GM19395 (cell line): Measurements from ENCODE around the gene PRKCG.
"Not testable (repeated sequence)": the region's sequence is repeated elsewhere in the genome, so short reads cannot be mapped to it uniquely, and the experiment has no call there.

Experiments
- ATAC-seq: cut with Tn5 transposase; IDR thresholded peaks from one replicate; pipeline ENCODE4 v1.9.1; 2021; ENCODE audit warnings: mild to moderate bottlenecking, moderate library complexity; ENCODE audit not compliant: unreplicated experiment

PRKCG gene

DNA sequence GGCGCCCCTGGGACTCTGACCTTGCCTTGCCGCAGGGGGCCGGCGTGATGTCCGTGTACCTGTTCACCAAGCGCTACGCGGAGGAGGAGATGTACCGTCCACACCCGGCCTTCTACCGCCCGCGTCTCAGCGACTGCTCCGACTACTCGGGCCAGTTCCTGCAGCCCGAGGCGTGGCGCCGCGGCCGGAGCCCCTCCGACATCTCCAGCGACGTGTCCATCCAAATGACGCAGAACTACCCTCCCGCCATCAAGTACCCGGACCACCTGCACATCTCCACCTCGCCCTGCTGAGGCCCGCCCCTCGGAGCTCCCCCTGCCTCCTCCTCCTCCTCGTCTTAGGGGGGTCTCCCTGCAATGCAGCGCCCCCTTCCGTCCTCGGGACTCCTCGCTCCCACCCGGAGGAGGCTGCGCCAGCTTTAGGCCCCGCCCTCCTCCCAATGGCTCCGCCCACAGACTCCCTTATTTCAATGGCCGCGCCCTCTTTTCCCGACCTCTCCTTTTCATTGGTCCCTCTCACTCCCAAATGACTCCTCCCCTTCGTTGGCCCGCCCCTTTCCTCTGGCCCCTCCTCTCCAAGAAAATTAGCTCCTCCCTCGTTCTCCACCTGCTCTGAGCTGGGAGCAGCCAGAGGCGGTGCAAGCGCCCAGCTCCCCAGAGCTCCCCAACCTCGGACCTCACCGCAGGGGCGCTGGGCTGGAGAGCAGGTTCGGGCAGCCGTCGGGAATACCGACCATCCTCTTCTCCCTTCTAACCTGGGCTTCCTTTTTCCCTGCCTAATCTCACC lies 60.2 kb downstream of the PRKCG start:
- ATAC-seq = no peak

DNA sequence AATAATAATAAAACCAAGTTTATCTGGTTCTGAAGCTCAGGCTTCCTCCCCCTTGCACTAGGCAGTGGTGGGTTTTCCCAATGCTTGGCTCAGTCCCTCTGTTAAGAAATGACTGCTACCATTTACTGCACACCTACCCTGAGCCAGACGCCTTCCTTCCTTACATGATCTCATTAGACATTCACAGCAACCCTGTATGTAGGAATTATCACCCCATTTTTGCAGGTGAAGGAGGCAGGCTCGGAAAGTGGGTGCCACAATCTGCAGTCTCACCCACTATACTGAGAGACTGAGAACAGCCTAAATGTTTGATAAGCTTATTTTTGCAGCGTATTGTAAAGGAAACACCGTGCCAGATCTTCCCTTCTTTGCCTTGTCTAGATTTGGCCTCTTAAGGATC lies 62.4 kb downstream of the PRKCG start:
- no peak for ATAC-seq

DNA sequence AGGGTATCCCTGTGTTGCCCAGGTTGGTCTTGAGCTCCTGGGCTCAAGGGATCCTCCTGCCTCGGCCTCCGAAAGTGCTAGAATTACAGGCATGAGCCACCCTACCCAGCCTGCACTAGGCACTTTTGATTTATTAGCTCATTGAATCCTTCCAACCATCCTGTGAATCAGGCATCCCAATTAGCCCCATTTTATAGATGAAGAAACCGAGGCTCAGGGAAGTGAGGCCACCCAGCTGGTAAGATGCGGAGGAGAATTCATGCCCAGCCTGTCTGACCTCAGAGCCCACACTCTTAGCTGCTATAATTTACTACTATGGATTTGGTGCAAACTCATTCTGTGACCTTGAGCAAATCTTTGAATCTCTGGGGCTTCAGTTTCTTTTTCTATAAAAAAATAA lies 62.9 kb downstream of the PRKCG start:
- ATAC-seq = no peak

DNA sequence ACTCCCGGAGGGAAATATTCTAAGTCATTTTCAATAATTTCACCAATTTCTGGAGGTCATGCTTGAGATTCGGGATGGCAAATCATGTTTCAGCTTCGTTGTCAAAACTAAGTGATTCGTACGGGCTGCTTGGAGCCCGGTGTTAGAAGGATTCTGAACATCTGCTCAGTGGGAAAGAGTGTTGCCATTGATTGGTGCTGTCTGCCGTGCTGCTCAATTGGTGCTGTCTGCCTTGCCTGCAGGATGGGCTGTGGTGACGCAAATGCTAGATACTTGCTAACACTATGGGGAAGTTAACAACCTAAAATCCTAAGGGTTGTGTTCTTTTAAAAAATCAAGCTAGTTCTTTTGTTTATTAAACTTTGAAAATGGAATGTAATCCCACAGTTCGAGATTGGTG lies 63.4 kb downstream of the PRKCG start:
- no peak for ATAC-seq

DNA sequence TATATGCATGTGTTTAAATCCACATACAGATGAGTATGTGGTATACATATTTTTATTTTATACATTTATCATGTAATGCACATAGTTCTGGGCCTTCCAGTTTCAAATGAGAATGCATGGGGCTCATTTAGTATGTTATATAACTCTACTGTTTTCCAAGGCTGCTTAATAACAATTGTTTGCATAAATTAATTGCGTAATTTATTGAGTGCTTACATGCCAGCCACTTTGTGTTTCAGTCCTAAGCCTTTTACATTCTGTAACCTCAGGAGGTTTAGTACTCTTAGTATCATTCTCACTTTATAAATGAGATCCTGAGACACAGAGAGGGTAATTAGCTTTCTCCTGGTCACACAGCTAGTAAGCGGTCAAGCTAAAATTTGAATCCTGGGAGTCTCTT lies 64.0 kb downstream of the PRKCG start:
- no peak for ATAC-seq

DNA sequence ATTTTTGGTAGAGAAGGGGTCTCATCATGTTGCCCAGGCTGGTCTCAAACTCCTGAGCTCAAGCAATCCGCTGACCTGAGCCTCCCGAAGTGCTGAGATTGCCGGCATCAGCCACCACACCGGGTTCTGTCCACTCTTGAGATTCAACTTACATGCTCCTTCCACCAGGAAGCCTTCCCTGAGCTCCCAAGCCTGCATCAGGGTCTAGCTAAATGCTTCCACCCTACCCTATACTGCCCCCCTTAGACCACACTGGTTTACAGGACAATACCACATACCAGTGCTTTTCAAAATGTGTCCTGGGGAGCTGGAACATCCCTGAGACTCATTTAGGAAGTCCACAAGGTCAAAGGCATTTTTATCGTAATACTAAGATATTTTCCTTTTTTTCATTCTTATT lies 65.6 kb downstream of the PRKCG start:
- ATAC-seq = no peak

DNA sequence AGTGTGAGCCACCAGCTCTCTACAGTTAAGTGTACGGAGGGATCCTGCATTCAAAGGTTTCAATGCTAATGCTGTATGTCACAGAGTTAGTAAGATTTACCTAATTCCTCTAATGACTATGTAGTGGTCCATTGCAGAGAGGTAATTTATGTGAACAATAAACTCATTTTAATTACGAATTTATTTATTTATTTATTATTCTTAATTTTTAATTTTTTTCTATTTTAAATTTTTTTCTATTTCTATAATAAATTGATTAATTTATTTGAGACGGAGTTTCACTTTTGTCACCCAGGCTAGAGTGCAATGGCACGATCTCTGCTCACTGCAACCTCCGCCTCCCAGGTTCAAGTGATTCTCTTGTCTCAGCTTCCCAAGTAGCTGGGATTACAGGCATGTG lies 66.6 kb downstream of the PRKCG start:
- ATAC-seq = not testable (repeated sequence)

DNA sequence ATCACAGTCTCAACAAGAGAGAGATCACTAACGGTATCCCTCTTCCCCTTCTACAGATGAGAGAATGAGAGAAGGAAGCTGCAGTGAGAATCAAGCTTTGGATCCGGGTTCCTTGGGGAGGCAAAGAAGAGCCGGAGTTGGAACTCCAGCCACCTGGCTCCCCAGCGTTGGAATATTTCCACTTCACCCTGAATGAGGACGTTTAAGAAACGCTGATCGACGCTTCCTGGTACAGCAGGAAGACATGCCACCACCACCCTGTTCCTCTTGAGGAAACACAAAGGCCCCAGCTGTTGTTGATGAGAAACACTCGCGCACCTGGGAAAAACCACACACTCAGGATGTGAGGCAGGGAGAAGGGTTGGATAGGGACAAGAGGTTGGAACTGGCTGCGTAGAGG lies 69.4 kb downstream of the PRKCG start:
- no peak for ATAC-seq

DNA sequence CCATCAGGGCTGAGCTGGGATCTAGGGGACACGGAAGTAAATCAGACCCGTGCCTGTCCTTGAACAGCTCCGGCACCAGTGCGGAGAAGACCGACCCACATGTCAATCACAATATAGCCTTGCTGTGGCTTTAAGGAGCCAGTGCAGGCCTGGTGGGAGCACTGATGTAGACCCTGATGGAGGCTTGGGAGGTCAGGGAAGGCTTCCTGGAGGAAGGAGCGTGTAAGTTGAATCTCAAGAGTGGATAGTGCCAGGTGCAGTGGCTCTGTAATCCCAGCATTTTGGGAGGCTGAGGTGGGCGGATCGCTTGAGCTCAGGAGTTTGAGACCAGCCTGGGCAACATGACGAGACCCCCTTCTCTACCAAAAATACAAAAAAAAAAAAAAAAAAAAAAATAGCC lies 70.0 kb downstream of the PRKCG start:
- no peak for ATAC-seq

DNA sequence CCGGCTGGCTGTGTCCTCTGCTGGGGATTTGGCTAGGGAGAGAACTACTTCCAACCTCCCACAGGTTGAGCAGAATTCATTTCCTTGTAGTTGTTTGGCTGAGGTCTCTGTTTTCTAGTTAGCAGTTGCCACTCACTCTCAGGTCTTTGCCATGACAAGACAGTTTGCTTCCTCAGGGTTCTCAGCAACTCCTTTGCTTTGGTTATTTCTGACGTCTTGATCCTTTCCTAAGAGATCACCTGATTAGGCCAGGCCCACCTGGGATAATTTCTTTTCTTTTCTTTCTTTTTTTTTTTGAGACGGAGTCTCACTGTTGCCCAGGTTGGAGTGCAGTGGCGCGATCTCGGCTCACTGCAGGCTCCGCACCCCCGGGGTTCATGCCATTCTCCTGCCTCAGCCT lies 71.4 kb downstream of the PRKCG start:
- ATAC-seq = no peak
